ENCODE measurements around the gene PML.
"Not testable (repeated sequence)": the region's sequence is repeated elsewhere in the genome, so short reads cannot be mapped to it uniquely, and the experiment has no call there.

The PML gene

DNA sequence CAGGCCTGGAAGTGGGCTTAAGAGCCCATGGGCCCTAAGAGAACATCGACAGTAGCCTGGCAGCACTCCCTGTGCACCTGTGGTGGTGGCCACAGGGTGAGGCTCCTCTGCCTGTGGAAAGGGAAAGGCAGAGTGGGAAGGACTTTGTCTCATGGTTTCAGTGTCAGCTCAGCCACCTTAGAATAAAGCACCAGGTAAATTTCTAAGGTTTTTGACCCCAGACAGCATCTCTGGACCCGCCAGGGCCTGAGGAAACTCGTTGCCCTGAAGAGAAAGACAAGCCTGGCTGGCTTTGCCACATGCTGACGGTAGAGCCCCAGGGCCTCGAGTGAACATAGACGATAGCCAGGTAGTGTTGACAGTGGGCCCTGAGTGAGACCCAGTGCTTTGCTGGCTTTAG is 65.7 kb downstream of the PML start:
- no peak for DNase-seq (ENCODE audit: low read depth)

DNA sequence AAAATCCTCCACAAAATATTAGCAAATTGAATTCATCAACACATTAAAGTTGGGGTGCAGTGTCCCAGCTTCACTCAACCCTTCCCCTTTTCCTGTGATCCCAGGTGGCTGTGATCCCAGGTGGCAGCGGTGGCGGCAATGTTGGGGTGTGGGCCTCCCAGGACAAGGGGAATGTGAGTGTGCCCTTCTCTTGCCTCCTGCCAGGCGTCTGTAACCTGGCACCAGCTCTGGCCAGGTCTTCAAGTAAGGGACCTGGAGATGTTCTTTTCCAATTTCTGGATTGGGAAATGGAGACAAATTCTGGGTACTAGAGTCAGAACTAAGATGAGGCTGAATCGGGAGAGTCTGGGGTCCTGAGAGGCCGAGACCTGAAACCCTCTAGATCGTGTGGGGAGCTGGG is 67.7 kb downstream of the PML start:
- no peak for DNase-seq (ENCODE audit: low read depth)

DNA sequence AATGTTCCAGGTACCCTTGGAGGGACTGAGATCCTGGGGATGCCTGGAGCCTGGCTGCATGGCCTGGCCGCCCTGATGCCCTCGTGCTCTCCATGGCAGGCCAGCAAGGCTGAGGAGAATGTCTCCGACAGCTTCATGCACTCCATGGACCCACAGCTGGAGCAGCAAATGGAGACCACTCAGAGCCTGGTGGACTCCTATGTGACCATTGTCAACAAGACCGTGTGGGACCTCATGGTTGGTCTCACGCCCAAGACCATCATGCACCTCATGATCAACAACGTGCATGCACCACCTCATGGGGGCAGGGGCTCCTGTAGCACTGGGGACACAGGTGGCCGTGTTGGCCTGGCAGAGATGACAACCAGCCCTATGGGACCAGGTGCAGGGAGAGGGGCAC is 68.2 kb downstream of the PML start:
- no peak for DNase-seq (ENCODE audit: low read depth)

DNA sequence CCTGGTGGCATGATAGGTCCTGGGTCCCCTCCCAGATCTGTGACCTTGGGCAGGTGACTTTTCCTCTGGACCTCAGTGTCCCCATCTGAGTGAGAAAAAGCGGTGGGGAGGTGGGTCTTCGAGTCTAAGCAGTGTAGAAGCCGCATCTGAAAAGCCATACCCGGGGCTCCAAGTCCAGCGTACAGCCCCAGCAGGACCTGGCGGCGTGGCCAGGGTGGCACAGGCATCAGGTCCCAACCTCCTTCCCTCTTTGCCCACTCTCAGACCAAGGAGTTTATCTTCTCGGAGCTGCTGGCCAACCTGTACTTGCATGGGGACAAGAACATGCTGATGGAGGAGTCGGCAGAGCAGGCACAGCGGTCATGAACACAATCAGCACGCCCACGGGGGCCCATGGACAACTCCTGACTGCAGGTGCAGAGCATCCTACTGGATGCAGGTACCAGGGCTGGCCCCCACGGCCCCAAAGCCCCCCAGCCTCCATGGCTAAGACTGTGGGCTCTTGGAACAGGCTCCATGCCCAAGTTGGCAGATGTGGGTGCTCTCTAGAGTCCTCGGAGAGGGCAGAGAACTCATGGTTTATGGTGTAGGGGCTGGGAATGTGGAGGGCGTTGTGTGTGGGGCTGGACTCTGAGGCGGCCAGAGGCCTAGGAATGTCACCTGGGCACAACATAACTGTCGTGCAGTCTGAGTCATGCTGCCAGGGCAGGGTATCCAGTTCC is 69.1 kb downstream of the PML start:
- DNase-seq (ENCODE audit: low read depth) = not testable (repeated sequence)

DNA sequence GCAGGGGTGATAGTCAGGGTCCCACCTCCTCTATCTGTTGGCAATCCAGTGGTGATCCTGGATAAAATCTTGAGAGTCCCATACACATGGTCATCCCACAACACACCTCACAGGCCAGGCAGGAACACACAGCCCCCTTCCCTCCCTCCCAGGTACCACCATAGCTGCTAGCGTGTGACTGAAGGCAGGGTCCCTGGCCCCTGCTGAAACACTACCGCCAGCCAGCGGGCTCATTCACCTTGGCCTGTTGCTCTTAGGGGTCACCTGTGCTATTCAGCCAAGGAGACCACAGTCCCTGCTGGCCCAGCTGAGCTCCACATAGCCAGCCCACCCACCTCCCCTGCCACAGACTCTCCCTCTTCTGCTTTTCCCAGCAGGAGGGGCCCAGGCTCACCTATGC is 69.7 kb downstream of the PML start:
- DNase-seq (ENCODE audit: low read depth) = not testable (repeated sequence)

DNA sequence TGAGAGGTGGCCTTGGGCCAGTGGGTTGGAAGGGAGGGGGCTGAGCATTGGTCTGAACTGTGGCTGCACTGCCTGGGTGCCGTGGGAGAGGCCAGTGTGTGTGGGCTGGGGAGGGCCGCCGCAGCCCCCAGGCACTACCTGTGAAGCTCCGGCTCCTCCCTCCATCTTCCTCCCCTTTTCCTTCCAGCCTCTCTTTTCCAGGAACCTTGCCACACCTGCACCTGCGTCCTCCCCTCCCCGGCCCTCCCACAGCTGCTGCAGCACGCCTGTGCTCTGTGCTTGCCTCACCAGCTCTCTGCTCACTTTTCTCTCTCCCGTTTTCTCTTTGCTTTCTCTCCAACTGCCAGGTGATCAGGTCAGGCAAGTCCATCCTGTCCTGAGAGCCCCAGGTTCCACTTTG is 70.3 kb downstream of the PML start:
- DNase-seq (ENCODE audit: low read depth) = not testable (repeated sequence)

DNA sequence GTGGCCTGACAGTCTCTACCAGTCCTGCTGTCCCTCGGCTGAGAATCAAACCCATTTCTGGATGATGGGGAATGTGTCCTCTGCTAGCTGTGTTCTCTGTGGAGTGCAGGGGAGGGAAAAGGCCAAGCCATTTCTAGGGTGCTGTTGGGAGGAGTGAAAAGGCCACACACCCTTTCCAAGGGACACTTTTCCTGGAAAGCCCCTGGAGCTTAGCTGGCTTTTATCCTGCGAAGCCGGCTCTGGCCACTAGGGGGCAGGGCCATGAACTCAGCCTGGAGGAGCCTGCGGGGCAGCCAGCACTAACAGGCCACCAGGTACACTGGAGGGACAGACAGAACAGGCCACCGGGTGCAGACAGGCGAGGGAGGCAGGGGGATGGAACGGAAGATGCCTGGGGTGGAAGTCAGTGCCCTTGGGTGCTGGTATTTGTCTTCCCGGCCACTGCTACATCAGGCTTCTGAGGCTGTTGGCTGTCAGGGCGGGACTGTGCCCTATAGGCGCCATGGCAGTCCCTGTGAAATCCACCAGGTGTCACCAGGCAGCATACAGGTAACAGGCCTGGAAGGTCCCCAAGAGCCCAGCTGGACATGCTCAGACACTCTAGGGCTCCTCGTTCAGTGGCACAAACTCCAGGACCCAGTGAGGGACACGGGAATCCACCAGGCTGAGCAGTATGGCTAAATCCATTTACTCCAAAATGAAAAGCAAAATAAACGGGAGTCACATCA is 71.3 kb downstream of the PML start:
- not testable (repeated sequence) for DNase-seq (ENCODE audit: low read depth)

DNA sequence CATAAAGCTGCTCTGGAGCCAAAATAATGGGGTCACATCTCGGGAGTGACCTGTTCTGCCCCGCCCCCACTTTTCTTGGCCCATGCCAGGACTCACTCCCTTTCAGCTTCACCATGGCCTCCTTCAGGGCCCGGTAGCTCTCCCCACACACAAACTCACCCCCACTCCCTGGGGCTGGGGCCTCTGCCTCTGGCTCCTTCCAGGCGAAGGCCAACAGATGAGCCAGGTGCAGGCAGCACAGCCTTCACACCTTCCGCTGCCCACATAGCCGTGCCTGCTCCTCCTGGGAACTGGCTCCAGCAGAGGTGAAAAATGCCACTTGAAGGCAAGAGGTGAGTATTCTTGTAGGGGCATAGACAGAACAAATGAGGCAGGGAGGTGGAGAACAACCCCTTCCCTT is 77.1 kb downstream of the PML start:
- DNase-seq (ENCODE audit: low read depth) = not testable (repeated sequence)

DNA sequence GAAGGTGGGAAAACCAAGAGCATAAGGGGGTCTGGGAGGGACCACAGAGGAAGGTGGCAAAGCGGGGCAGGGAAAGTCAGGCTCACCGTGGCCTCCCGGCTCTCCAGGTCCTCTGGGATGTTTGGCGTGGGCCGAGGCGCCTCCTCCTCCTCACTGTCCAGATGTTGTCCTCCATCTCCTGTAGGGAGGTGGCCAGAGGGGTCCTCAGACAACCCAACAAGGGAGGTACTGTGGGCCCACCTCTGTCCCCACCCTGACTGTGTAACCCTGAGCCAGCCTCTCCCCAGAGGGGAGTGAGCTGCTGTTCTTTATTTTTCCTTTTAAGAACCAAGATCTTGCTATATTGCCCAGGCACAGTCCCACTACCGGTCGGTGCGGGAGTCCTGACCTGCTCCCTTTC is 77.6 kb downstream of the PML start:
- DNase-seq (ENCODE audit: low read depth) = not testable (repeated sequence)

DNA sequence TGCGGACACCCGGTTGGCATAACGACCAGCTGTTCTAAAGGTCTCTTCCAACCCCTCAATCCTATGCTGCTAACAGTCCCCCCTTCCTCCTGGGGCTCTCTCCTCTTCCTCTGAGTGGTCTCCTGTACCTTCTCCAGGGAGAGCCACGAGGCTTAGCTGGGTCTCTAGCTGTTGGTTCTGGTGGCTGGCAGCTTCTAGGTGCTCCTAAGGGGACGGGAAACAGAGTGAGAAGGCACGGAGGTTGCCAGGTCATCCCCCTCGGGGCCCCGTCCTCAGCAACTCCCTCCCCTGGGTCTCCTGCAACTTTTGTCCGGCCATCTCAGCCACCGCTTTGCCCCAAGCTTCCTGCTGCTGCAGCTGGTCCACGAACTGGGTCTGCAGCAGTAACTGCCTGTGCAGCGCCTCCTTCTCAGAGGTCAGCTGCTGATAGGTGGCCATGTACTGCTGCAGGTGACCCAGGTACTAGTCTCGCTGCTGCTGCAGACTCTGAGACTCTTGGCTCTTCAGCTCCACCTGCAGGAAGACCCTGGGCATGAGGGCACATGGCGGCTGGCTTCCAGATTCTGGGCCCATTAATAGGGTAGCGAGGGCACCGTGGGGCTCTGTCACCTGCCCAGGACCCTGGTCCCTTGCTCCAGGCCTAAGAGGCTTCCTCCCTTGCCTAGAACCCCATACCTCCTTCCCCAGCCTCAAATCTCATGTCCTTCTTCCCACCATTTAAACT is 78.3 kb downstream of the PML start:
- DNase-seq (ENCODE audit: low read depth) = not testable (repeated sequence)

DNA sequence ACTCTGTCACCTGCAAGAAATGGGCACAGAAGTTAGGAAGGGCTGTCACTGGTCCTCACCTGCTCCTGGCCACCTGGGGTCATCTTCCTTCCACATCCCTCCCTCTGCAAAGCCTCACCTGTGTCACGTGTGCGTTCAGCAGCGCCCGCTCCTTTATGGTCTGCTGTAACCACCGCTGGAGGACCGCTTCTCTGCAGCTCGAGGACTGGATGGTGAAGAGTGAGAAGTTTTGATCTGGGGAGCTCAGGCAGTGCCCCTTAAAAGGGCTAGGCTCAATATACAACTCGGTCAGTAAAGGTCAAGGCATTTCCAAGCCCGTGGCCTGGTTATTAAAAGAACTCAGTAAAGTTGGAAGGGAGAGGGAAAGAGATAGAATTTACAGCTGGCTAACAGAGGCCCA is 81.3 kb downstream of the PML start:
- not testable (repeated sequence) for DNase-seq (ENCODE audit: low read depth)

DNA sequence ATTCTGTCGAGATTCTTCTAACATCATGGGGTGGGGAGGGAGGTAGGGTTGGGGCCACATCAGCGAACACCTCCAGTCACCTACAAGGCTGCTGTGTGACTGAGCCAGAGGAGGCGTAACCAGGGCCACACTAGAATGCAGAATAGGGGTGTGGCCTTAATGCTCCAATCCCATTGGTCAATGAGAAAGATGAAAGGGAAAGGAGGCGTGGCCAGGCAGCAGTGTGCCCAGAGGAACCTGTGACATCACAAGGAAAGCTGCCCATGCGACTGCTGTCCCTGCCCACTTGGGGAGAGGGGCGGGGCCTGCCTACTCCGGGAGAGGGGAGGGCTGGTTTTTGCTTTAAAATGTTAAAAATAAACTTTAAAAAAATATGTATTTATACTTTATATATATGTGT is 87.9 kb downstream of the PML start, which contains the start of gene GOLGA6A:
TSS of gene GOLGA6A (minus strand) at position 101 of the 400 bp plus-strand sequence. CDS start at position 60, 41 bp downstream.
- DNase-seq (ENCODE audit: low read depth) = not testable (repeated sequence)

DNA sequence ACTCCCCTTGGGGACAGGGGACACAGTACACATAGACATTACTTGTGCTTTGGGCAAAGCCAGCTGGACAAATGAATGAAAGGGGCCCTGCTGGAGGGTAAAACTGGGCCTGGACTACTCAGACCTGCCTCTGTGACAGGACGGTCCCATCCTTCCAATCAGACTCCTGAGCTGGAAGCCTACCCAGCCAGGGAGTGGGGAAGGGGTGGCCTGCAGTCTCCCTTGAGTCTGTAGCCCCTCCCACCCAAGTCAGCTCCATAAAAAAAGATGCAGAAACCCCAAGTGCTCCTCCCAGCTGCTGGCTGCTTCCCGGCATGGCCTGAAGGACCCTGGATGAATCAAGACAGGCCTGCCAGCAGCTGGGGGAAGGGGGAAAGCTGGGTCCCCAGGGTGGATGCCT is 100.1 kb downstream of the PML start:
- not testable (repeated sequence) for DNase-seq (ENCODE audit: low read depth)

DNA sequence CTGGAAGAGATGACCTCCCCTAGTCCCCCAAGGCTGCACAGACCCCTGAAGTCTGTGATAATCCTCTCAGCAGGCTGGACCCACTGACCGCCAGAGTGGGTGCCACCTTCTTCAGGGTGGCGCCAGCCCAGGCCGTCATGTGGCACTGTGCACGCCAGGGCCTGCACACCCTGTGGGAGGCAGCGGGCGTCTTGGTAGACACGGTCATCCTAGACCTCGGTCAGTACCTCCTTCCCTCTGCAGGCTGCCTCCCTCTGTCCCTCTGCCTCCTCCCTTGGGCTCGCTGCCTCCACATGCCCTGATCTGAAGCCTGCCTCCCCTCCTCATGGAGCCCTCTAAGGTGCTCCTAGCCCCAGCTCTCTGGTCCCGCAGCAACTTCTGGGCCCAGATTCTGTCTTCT is 101.1 kb downstream of the PML start:
- not testable (repeated sequence) for DNase-seq (ENCODE audit: low read depth)

DNA sequence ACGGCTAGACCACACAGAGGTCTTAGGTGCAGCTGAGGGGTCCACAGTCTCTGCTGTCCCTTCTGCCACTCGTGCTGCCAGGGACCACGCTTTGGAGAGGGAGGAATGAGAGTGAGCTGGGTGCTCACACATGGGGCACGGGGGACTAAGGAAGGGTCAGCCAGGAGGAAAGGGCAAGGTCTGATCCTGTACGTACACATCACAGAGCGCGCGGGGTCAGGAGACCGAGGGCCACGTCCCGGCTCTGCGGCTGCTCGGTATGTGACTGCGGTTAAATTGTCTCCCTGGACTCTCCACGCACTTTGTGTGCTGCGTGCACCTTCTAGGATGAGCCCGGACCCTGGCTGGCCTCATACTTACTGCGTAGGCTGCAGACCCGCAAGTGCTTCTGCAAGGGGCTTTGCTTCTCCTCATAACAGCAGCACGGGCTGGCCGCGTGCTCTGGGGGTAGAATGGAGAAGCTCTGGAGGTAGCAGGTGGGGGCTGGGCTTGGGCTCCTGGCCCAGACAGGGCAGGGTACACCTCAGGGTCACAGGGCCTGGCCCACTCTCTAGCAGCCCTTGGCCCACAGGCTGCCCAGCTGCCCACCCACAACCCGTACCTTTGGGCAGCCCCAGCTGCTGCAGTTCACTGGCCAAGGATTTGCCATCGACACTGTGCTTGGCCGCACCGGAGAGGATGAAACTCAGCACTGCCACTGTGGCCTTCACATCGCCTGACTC is 102.4 kb downstream of the PML start:
- not testable (repeated sequence) for DNase-seq (ENCODE audit: low read depth)
